Measurements from ENCODE around the gene PSG7. TPM values are rescaled to one million over a fixed set of nuclear protein-coding genes. Genes with fewer than 3 reads are reported as not detected.
"Not testable (repeated sequence)": the region's sequence is repeated elsewhere in the genome, so short reads cannot be mapped to it uniquely, and the experiment has no call there.

PSG7 gene
- total RNA-seq, 1 donor from 2014 or later: not detected

DNA sequence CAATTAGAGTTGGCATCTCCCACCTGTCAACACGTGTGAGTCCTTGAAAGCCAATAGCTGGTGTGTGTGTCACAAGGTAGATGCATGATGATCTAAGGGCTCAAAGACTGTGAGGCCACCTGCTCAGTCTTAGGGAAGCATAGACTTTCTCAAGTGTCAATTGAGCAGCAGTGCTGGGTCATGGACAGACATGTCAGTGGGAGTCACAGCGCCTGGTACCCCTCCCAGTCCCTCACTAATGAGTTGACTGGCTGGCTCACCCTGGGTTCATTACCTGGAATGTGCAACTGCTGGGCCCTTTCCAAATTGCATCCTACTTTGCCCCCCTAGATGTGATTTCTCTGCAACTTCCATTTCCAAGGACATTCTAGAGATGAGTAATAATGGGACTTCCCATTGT, 10.2 kb downstream of the PSG7 start:
- Mint-ChIP-seq H3K36me3 (ENCODE audit: low read depth) (no peaks in the 10 kb centered on the region), H3K9me3 (no peaks in the 10 kb centered on the region), H3K27ac (no peak overlapping the region), H3K4me3 (no peak overlapping the region), H3K4me1 (no peaks in the 10 kb centered on the region), H3K27me3 (peaks cover 2% of the 10 kb centered on the region)
- intact Hi-C loops (cut with micrococcal nuclease): no loop called here
- DNase-seq: no peak

DNA sequence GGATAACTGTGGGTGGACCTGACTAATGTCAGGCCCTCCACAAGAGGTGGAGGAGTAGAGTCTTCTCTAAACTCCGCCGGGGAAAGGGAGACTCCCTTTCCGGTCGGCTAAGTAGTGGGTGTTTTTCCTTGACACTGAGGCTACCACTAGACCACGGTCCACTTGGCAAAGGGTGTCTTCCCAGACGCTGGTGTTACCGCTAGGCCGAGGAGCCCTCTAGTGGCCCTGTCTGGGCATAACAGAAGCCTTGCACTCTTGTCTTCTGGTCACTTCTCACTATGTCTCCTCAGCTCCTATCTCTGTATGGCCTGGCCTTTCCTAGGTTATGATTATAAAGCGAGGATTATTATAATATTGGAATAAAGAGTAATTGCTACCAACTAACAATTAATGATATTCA, 13.9 kb downstream of the PSG7 start:
- H3K4me1 Mint-ChIP-seq; H3K9me3 Mint-ChIP-seq; H3K27ac Mint-ChIP-seq; H3K4me3 Mint-ChIP-seq; intact Hi-C loops (cut with micrococcal nuclease); H3K36me3 Mint-ChIP-seq (ENCODE audit: low read depth); H3K27me3 Mint-ChIP-seq: not testable (repeated sequence)
- DNase-seq: peak; percentile 73

DNA sequence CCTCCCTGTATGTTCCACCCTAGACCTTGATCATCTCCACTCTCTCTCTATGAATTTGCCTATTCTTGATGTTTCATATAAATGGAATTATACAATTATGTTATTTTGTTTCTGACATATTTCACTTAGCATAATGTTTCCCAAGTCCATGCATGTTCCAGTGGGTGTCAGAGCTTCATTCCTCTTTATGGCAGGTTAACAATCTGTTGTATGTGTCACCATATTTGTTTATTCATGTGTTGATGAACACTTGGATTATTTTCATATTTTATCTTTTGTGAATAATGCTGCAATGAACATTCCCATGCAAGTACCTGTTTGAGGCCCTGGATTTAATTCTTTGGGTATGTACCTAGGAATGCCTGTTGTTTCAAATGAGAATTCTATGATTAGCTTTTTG, 16.0 kb downstream of the PSG7 start:
- H3K9me3 Mint-ChIP-seq; H3K27me3 Mint-ChIP-seq; DNase-seq; intact Hi-C loops (cut with micrococcal nuclease); H3K4me3 Mint-ChIP-seq; H3K4me1 Mint-ChIP-seq; H3K36me3 Mint-ChIP-seq (ENCODE audit: low read depth); H3K27ac Mint-ChIP-seq: not testable (repeated sequence)

DNA sequence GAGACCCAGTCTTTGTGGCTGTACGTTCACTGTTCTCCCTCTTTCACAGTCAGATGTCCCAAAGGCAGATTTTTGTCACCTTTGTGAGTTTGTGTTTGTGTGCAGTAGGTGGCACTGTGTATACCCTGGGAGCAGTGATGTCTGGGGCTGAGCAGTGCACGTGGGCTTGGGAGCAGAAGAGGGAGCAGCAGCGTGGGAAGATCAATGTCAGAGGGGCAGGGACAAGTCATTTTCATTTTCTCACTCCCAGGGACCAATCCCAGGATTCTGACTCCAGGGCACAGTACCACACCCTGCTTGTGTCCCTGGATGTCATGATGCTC, 17.3 kb downstream of the PSG7 start:
- Mint-ChIP-seq H3K4me1 (no peaks in the 10 kb centered on the region), H3K4me3 (no peak overlapping the region), H3K9me3 (no peaks in the 10 kb centered on the region), H3K27me3 (no peaks in the 10 kb centered on the region), H3K36me3 (ENCODE audit: low read depth) (no peaks in the 10 kb centered on the region), H3K27ac (no peak overlapping the region)
- intact Hi-C loops (cut with micrococcal nuclease): no loop called here
- DNase-seq: no peak

DNA sequence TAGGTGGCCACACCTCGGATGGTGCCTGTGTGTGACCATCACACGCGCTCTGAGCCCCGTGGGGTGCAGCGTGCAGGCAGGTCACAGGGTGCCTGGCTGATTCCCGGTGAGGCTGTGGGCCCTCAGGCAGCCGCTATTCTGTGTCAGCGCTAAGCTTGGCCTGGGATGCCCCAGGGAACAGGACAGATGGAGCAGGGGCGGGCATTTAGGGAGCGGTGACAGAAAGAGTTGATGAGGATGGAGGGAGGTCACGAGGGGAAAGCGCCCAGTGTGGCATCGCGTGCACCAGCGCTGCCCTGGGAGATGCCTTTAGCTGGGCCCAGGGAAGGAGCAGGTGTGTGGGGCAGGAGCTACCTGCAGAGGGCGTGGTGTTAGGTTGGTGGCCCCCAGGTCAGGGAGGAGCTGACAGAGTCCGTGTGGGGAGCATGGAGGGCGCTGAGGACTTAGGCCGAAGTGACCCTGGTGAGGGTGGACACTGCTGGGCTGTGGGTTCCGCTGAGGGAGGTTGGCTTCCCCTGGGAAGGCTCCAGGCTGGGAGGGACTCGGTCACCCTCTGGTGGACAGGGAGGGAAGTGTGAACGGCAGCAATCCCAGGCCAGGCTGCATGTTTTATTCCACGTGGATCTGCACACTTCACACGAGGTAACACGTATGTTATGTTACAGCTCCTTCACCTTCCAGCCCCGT, 17.8 kb downstream of the PSG7 start:
- intact Hi-C loops (cut with micrococcal nuclease); H3K9me3 Mint-ChIP-seq; H3K4me3 Mint-ChIP-seq; DNase-seq; H3K27ac Mint-ChIP-seq; H3K4me1 Mint-ChIP-seq; H3K27me3 Mint-ChIP-seq; H3K36me3 Mint-ChIP-seq (ENCODE audit: low read depth): not testable (repeated sequence)

DNA sequence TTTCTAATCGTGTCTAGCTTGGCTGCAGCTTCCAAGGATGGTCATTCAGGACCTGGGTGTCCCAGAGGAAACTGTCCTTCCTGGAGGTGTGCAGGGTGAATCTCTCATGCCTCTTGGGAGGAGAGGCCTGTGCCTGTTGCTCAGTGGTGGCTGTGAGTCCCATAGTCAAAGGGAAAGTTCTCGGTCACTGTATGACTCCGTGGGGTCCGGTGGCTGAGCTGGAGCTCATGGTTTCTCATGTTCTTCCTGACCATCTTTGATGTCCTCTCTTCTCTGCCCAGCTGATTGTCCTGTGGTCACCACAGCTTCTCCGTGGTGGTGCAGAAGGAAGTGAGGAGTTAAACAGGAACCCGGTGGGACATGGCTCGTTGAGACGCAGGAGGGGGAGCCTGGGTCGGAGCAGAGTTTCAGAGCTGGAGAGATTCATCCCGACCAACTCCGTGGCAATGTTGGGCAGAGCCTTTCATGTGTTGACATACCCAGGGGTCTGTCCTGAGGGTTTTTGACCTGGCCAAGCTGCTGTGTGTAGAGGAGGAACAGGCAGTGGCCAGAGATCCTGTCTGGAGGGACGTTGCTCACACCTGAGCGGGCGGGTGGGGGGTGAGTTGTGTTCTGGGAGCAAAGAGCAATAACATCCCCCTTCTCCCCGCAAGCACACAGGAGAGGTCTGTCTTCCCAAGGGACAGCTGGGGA, 18.5 kb downstream of the PSG7 start:
- H3K27ac Mint-ChIP-seq; H3K4me3 Mint-ChIP-seq; H3K27me3 Mint-ChIP-seq; DNase-seq; H3K9me3 Mint-ChIP-seq; intact Hi-C loops (cut with micrococcal nuclease); H3K36me3 Mint-ChIP-seq (ENCODE audit: low read depth); H3K4me1 Mint-ChIP-seq: not testable (repeated sequence)

DNA sequence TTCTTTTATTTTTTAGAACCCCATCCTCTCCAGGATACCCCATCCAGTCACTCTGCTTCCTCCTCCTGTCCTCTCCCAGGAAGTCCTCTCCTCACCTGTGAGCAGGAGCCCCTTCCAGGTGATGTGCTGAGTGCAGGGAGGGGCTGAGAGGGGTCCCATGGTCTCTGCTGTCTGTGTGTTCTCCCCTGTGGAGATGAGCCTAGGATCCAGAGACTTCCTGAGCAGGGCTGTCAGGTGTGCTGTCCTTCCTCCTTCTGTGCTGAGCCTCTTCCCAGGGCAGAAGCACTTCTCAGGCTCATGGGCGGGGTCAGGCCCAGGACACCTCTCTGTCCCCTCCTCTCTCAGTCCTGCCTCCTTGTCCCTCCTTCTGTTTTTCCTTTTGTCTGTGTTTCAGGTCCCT, 19.4 kb downstream of the PSG7 start, which contains the start of gene PSG6:
Gene PSG6, minus strand, starts transcription at position 261 of the 400 bp plus-strand sequence. Its CDS starts 102 bp downstream, at position 159.
- intact Hi-C loops (cut with micrococcal nuclease); H3K9me3 Mint-ChIP-seq; H3K36me3 Mint-ChIP-seq (ENCODE audit: low read depth); H3K4me1 Mint-ChIP-seq; H3K4me3 Mint-ChIP-seq; H3K27me3 Mint-ChIP-seq; DNase-seq; H3K27ac Mint-ChIP-seq: not testable (repeated sequence)

DNA sequence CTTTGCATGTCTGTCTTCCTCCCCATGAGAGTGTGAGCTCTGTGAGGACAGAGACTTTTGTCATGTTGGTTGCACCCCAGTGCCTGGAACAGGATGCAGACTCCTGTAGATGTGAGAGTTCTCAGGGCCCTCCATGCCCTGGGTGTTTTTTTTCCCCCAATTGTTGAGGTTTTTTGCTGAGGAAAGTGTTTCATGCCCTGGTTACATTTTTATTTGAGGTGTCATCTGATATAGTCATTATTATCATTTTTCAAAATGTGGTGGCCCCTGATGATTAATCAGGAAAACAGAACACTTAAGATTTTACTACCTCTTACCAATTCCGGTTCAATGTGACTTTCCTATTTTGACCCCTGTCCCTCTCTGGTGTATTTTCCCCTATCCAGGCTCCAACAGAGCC, 20.1 kb downstream of the PSG7 start:
- H3K36me3 Mint-ChIP-seq (ENCODE audit: low read depth): not testable (repeated sequence)

DNA sequence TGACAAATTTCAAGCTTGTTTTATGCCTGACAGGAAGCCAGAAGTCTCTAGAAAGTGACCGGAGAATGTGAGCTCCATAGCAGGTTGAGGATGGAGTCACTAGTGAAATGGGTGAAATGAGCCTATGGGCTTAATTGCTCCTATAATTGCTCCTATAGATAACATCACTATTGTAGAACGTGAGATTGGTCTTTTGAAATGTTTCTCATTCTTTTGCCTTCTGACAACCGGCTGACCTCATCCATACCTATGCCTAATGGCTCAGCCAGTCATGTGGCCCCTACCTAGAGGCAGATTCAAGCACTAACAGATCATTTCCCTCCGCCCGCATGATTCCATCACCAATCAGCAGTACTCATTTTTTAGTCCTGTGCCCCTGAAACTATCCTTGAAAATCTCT, 23.5 kb downstream of the PSG7 start:
- DNase-seq; H3K9me3 Mint-ChIP-seq; H3K4me3 Mint-ChIP-seq; H3K4me1 Mint-ChIP-seq; H3K36me3 Mint-ChIP-seq (ENCODE audit: low read depth); intact Hi-C loops (cut with micrococcal nuclease); H3K27ac Mint-ChIP-seq; H3K27me3 Mint-ChIP-seq: not testable (repeated sequence)

More for the DNA sequence above, 20.1 kb downstream of the PSG7 start:
- H3K27ac Mint-ChIP-seq; H3K9me3 Mint-ChIP-seq; H3K27me3 Mint-ChIP-seq; H3K4me1 Mint-ChIP-seq; DNase-seq; H3K4me3 Mint-ChIP-seq; intact Hi-C loops (cut with micrococcal nuclease): not testable (repeated sequence)

DNA sequence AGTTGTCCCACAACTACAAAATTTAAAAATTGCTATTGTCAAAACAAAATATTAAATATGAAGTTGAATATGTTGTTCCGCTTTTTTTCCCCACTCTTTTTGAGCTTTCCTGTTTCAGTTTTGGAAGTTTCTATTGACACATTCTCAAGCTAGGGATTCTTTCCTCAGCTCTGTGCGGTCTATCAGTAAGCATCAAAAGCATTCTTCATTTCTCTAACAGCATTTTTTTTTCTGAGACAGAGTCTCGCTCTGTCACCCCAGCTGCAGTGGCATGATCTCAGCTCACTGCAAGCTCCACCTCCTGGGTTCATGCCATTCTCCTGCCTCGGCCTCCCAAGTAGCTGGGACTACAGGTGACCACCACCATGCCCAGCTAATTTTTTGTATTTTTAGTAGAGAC, 24.1 kb downstream of the PSG7 start:
- intact Hi-C loops (cut with micrococcal nuclease); H3K9me3 Mint-ChIP-seq; DNase-seq; H3K4me3 Mint-ChIP-seq; H3K27ac Mint-ChIP-seq; H3K4me1 Mint-ChIP-seq; H3K36me3 Mint-ChIP-seq (ENCODE audit: low read depth); H3K27me3 Mint-ChIP-seq: not testable (repeated sequence)

DNA sequence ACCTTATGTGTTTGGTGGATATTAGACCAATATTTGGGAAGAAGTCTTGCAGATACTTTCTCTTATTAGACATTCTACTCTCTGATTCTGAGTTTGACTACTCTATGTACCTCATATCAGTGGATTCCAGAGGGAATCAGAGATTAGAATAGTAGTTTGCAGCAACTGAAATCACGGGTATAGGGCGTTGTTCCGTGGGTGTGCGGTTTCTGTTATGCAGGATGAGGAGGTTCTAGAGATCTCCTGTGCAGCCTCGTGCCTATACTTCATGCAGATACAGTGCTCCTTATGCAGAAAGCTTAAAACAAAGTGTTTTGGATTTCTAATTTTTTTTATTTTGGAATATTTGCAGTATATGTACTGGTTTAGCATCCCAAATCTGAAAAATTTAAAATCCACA, 25.3 kb downstream of the PSG7 start:
- H3K27me3 Mint-ChIP-seq; H3K36me3 Mint-ChIP-seq (ENCODE audit: low read depth); H3K27ac Mint-ChIP-seq; H3K9me3 Mint-ChIP-seq; H3K4me1 Mint-ChIP-seq; intact Hi-C loops (cut with micrococcal nuclease); DNase-seq; H3K4me3 Mint-ChIP-seq: not testable (repeated sequence)

DNA sequence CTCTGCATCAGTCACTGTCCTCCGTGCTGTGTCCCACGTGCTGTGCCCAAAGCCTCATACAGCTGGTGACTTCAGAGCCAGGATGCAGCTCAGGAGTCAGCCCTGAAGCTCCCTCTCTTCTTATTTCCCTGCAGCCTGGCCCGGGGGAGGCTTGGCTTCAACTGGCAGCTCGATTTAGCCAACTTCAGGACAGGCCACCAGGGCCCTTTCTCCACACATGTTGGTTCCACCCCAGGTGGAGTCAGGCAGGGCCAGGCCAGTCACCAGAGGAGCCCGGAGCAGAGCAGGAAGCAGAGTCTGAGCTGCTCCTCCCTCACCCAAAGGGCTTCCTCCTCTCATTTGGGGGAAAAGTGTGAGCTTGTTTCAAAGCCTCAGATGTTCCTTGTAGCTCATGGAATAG, 30.8 kb downstream of the PSG7 start:
- H3K27me3 Mint-ChIP-seq; DNase-seq; H3K4me3 Mint-ChIP-seq; H3K9me3 Mint-ChIP-seq; H3K4me1 Mint-ChIP-seq; intact Hi-C loops (cut with micrococcal nuclease); H3K36me3 Mint-ChIP-seq (ENCODE audit: low read depth); H3K27ac Mint-ChIP-seq: not testable (repeated sequence)

DNA sequence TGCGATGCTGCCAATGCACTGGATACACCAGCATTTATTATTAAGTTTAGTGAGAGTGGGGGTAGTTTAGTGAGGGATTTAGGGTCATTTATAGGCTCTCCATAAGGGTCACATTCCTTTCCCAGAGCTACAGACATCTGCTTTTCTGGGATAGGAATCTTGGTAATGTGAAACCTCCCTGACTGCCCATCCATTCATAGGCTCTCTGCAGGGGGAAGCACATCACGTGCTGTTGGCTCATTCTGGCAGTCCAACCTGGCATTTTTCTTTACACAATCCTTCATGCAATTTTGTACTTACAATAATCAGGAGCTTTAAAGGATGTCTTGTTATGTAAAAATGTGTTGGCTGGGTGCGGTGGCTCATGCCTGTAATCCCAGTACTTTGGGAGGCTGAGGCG, 36.4 kb downstream of the PSG7 start:
- H3K4me3 Mint-ChIP-seq, H3K9me3 Mint-ChIP-seq: not testable (repeated sequence)

DNA sequence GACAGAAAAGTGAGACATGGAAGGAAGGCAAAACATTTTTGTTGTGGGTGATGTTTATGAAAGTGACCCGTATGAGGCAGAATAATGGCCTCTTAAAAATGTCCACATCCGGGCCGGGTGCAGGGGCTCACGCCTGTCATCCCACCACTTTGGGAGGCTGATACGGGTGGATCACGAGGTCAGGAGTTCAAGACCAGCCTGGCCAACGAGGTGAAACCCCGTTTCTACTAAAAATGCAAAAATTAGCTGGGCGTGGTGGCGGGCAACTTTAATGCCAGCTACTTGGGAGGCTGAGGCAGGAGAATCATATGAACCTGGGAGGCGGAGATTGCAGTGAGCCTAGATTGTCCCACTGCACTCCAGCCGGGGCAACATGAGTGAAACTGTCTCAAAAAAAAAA, 37.3 kb downstream of the PSG7 start:
- H3K27ac Mint-ChIP-seq; H3K36me3 Mint-ChIP-seq (ENCODE audit: low read depth); H3K4me1 Mint-ChIP-seq; intact Hi-C loops (cut with micrococcal nuclease); H3K27me3 Mint-ChIP-seq; H3K4me3 Mint-ChIP-seq; DNase-seq; H3K9me3 Mint-ChIP-seq: not testable (repeated sequence)

More for the DNA sequence above, 36.4 kb downstream of the PSG7 start:
- H3K27ac Mint-ChIP-seq; DNase-seq; intact Hi-C loops (cut with micrococcal nuclease); H3K4me1 Mint-ChIP-seq; H3K36me3 Mint-ChIP-seq (ENCODE audit: low read depth); H3K27me3 Mint-ChIP-seq: not testable (repeated sequence)

DNA sequence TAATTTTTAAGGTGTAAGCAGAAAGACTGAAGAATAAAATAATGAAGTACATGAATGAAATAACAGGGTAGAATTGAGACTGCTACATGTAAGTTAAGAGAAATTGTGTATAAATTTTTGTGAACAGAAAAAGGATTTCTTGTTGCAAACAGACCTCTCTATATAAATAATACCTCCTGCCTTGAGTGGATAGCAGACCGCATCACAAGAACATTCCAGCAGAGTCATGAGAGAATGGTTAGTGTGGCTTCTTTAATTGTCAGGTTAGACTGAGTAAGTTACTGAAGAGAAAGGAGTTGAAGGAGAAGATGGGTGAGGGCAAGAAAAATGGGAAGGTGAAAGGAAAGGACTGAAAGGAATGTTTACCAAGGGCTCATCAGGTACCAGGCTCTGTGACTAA, 37.9 kb downstream of the PSG7 start:
- H3K27me3 Mint-ChIP-seq; H3K4me1 Mint-ChIP-seq; DNase-seq; H3K4me3 Mint-ChIP-seq; H3K9me3 Mint-ChIP-seq; intact Hi-C loops (cut with micrococcal nuclease); H3K27ac Mint-ChIP-seq; H3K36me3 Mint-ChIP-seq (ENCODE audit: low read depth): not testable (repeated sequence)
